Naive B cell (primary cell): Measurements from ENCODE around the gene NAALADL2. TPM values are rescaled to one million over a fixed set of nuclear protein-coding genes. Genes with fewer than 3 reads are reported as not detected.
"Not testable (repeated sequence)": the region's sequence is repeated elsewhere in the genome, so short reads cannot be mapped to it uniquely, and the experiment has no call there.

Experiments
- ATAC-seq, 2 donors: fragments of 150-1000 bp; cut with Tn5 transposase; 2 replicates each; pipeline ENCODE4 v1.10.0; 2021; ENCODE audit warnings: low read depth in 2 of 2, mild to moderate bottlenecking in 2 of 2, moderate library complexity in 2 of 2
- DNase-seq: peaks from one replicate; pipeline ENCODE4 v3.0.0; 2022
- H3K27ac Mint-ChIP-seq, 6 donors: one replicate each; pipeline ENCODE4 v1.8.0; 2020 to 2022; ENCODE audit warnings: mild to moderate bottlenecking in 6 of 6, mixed read lengths in 6 of 6, moderate library complexity in 5 of 6, inconsistent platforms in 2 of 6
- H3K27me3 Mint-ChIP-seq, 3 donors: one replicate each; pipeline ENCODE4 v1.8.0; 2021 to 2022; ENCODE audit warnings: mixed read lengths in 3 of 3, mild to moderate bottlenecking in 1 of 3
- H3K36me3 Mint-ChIP-seq, 2 donors: one replicate each; pipeline ENCODE4 v1.8.0; 2020 to 2022; ENCODE audit warnings: mixed read lengths in 2 of 2, inconsistent platforms in 1 of 2, mild to moderate bottlenecking in 1 of 2
- H3K4me1 Mint-ChIP-seq, 3 donors: one replicate each; pipeline ENCODE4 v1.8.0; 2020 to 2022; ENCODE audit warnings: mixed read lengths in 3 of 3, inconsistent platforms in 1 of 3, mild to moderate bottlenecking in 1 of 3, moderate library complexity in 1 of 3
- H3K4me3 Mint-ChIP-seq, 8 donors: one replicate each; pipeline ENCODE4 v1.8.0; 2020 to 2022; ENCODE audit warnings: mild to moderate bottlenecking in 8 of 8, mixed read lengths in 8 of 8, moderate library complexity in 8 of 8, inconsistent platforms in 2 of 8
- H3K9me3 Mint-ChIP-seq, 7 donors: one replicate each; pipeline ENCODE4 v1.8.0; 2020 to 2022; ENCODE audit warnings: mixed read lengths in 7 of 7, mild to moderate bottlenecking in 5 of 7, inconsistent platforms in 2 of 7, moderate library complexity in 1 of 7
- polyA plus RNA-seq, 6 donors: library from polyadenylated mRNA; unstranded; fragments of 300-500 nt; fragmentation: Illumina TruSeq; gene quantifications; one replicate each; pipeline ENCODE4 v1.2.3, GENCODE V29; 2021; ENCODE audit warnings: low read depth in 6 of 6

NAALADL2 gene
- polyA plus RNA-seq, 6 donors from 2014 or later = not detected

GRCh38 chr3:175107995-175108394 is 248.9 kb downstream of the NAALADL2 start:
- no peak for ATAC-seq
- peaks cover 0 to 6% (median 0%) of the 10 kb centered on the region in 7 donors for H3K9me3 Mint-ChIP-seq
- no peaks in the 10 kb centered on the region for H3K4me1 Mint-ChIP-seq
- no peak overlapping the region for H3K4me3 Mint-ChIP-seq
- H3K36me3 Mint-ChIP-seq = no peaks in the 10 kb centered on the region
- no peak overlapping the region for H3K27ac Mint-ChIP-seq
- DNase-seq = no peak
- no peaks in the 10 kb centered on the region for H3K27me3 Mint-ChIP-seq

- Mint-ChIP-seq H3K36me3 (no peaks in the 10 kb centered on the region), H3K9me3 (peaks cover 0 to 6% (median 0%) of the 10 kb centered on the region in 7 donors), H3K4me3 (no peak overlapping the region), H3K27me3 (no peaks in the 10 kb centered on the region), H3K27ac (no peak overlapping the region), H3K4me1 (no peaks in the 10 kb centered on the region)
- ATAC-seq (no peak), DNase-seq (no peak)
Measured at GRCh38 chr3:175108613-175109151, 249.5 kb downstream of the NAALADL2 start.

- no peaks in the 10 kb centered on the region for H3K4me1 Mint-ChIP-seq
- H3K4me3 Mint-ChIP-seq = no peak overlapping the region
- no peak for DNase-seq
- H3K27me3 Mint-ChIP-seq = no peaks in the 10 kb centered on the region
- H3K27ac Mint-ChIP-seq = no peak overlapping the region
- no peak for ATAC-seq
- peaks cover 0 to 9% (median 1%) of the 10 kb centered on the region in 7 donors for H3K9me3 Mint-ChIP-seq
- H3K36me3 Mint-ChIP-seq = no peaks in the 10 kb centered on the region
Measured at GRCh38 chr3:175111036-175111435, 251.9 kb downstream of the NAALADL2 start.

- Mint-ChIP-seq H3K27ac (no peak overlapping the region), H3K4me1 (no peaks in the 10 kb centered on the region), H3K9me3 (peaks cover 0 to 8% (median under 1%) of the 10 kb centered on the region in 7 donors), H3K4me3 (no peak overlapping the region), H3K27me3 (no peaks in the 10 kb centered on the region), H3K36me3 (no peaks in the 10 kb centered on the region)
- ATAC-seq = no peak
- DNase-seq = no peak
Measured at GRCh38 chr3:175118382-175118941, 259.3 kb downstream of the NAALADL2 start.

GRCh38 chr3:175121225-175121624 is 262.1 kb downstream of the NAALADL2 start:
- DNase-seq = no peak
- ATAC-seq = no peak
- H3K9me3 Mint-ChIP-seq = peaks cover 0 to 7% (median 2%) of the 10 kb centered on the region in 7 donors
- no peaks in the 10 kb centered on the region for H3K4me1 Mint-ChIP-seq
- no peak overlapping the region for H3K4me3 Mint-ChIP-seq
- H3K36me3 Mint-ChIP-seq = no peaks in the 10 kb centered on the region
- H3K27me3 Mint-ChIP-seq = no peaks in the 10 kb centered on the region
- no peak overlapping the region for H3K27ac Mint-ChIP-seq

GRCh38 chr3:175127075-175127662 is 268.0 kb downstream of the NAALADL2 start:
- ATAC-seq (no peak), DNase-seq (no peak)
- Mint-ChIP-seq H3K27me3 (no peaks in the 10 kb centered on the region), H3K27ac (no peak overlapping the region), H3K4me3 (no peak overlapping the region), H3K36me3 (no peaks in the 10 kb centered on the region), H3K4me1 (no peaks in the 10 kb centered on the region), H3K9me3 (peaks cover 0 to 6% (median 2%) of the 10 kb centered on the region in 7 donors)

GRCh38 chr3:175129126-175129525 is 270.0 kb downstream of the NAALADL2 start:
- no peaks in the 10 kb centered on the region for H3K27me3 Mint-ChIP-seq
- H3K4me3 Mint-ChIP-seq = no peak overlapping the region
- no peaks in the 10 kb centered on the region for H3K4me1 Mint-ChIP-seq
- H3K27ac Mint-ChIP-seq = no peak overlapping the region
- DNase-seq = no peak
- peaks cover 2 to 8% (median 5%) of the 10 kb centered on the region in 7 donors for H3K9me3 Mint-ChIP-seq
- no peak for ATAC-seq
- H3K36me3 Mint-ChIP-seq = no peaks in the 10 kb centered on the region

- no peak overlapping the region for H3K27ac Mint-ChIP-seq
Measured at GRCh38 chr3:175129571-175129970, 270.4 kb downstream of the NAALADL2 start.

GRCh38 chr3:175131866-175132265 is 272.7 kb downstream of the NAALADL2 start:
- H3K27me3 Mint-ChIP-seq, H3K9me3 Mint-ChIP-seq, DNase-seq, H3K4me3 Mint-ChIP-seq, ATAC-seq, H3K27ac Mint-ChIP-seq, H3K36me3 Mint-ChIP-seq, H3K4me1 Mint-ChIP-seq: not testable (repeated sequence)

More at GRCh38 chr3:175129571-175129970, 270.4 kb downstream of the NAALADL2 start:
- Mint-ChIP-seq H3K27me3 (no peaks in the 10 kb centered on the region), H3K4me1 (no peaks in the 10 kb centered on the region), H3K4me3 (no peak overlapping the region), H3K9me3 (peaks cover 2 to 8% (median 6%) of the 10 kb centered on the region in 7 donors), H3K36me3 (no peaks in the 10 kb centered on the region)
- DNase-seq (no peak), ATAC-seq (no peak)

GRCh38 chr3:175132706-175133105 is 273.6 kb downstream of the NAALADL2 start:
- H3K9me3 Mint-ChIP-seq, H3K27ac Mint-ChIP-seq, H3K27me3 Mint-ChIP-seq, H3K4me3 Mint-ChIP-seq, ATAC-seq, H3K4me1 Mint-ChIP-seq, H3K36me3 Mint-ChIP-seq, DNase-seq: not testable (repeated sequence)

GRCh38 chr3:175144368-175144767 is 285.2 kb downstream of the NAALADL2 start:
- Mint-ChIP-seq H3K9me3 (peaks cover 0 to 9% (median 3%) of the 10 kb centered on the region in 7 donors), H3K27ac (no peak overlapping the region), H3K4me1 (no peaks in the 10 kb centered on the region), H3K27me3 (no peaks in the 10 kb centered on the region), H3K36me3 (no peaks in the 10 kb centered on the region), H3K4me3 (no peak overlapping the region)
- no peak for ATAC-seq
- DNase-seq = no peak

- no peaks in the 10 kb centered on the region for H3K4me1 Mint-ChIP-seq
- ATAC-seq (no peak), DNase-seq (no peak)
- no peak overlapping the region for H3K4me3 Mint-ChIP-seq
- H3K27ac Mint-ChIP-seq = no peak overlapping the region
- no peaks in the 10 kb centered on the region for H3K36me3 Mint-ChIP-seq
- H3K27me3 Mint-ChIP-seq = no peaks in the 10 kb centered on the region
- peaks cover 0 to 5% (median 3%) of the 10 kb centered on the region in 7 donors for H3K9me3 Mint-ChIP-seq
Measured at GRCh38 chr3:175146258-175146657, 287.1 kb downstream of the NAALADL2 start.

- peaks cover 0 to 4% (median 2%) of the 10 kb centered on the region in 7 donors for H3K9me3 Mint-ChIP-seq
- H3K4me3 Mint-ChIP-seq = no peak overlapping the region
- H3K4me1 Mint-ChIP-seq = no peaks in the 10 kb centered on the region
- H3K27ac Mint-ChIP-seq = no peak overlapping the region
- no peak for ATAC-seq
- H3K27me3 Mint-ChIP-seq = no peaks in the 10 kb centered on the region
- DNase-seq = no peak
- no peaks in the 10 kb centered on the region for H3K36me3 Mint-ChIP-seq
Measured at GRCh38 chr3:175149675-175150074, 290.5 kb downstream of the NAALADL2 start.

GRCh38 chr3:175150812-175151401 is 291.8 kb downstream of the NAALADL2 start:
- H3K4me3 Mint-ChIP-seq = no peak overlapping the region
- no peak for ATAC-seq

More at GRCh38 chr3:175150812-175151401, 291.8 kb downstream of the NAALADL2 start:
- Mint-ChIP-seq H3K27ac (no peak overlapping the region), H3K9me3 (peaks cover 0 to 4% (median 2%) of the 10 kb centered on the region in 7 donors), H3K27me3 (no peaks in the 10 kb centered on the region), H3K36me3 (no peaks in the 10 kb centered on the region), H3K4me1 (no peaks in the 10 kb centered on the region)
- DNase-seq = no peak
